A549 (cell line): ENCODE data around the gene ABHD3. TPM values are rescaled to one million over a fixed set of nuclear protein-coding genes. Genes with fewer than 3 reads are reported as not detected.

ENCODE experiments used
- ATAC-seq, 2 experiments: fragments of 200-7000 bp in 1 of 2; fragments of >200 bp in 1 of 2; cut with Nextera tagmentation in 1 of 2; cut with Tn5 transposase in 1 of 2; 3 replicates each; pipeline versions ENCODE4 v1.8.0 to v1.9.1; 2018 to 2020; ENCODE audit warnings: mild to moderate bottlenecking in 1 of 2, moderate library complexity in 1 of 2
- CTCF ChIA-PET: fragments of 300-600 bp; sonication (Branson Sonifier 250); formaldehyde crosslinking; extraction: SDS; loops from one replicate; lab custom pipeline; 2021; ENCODE audit warnings: antibody characterized with exemption, inconsistent platforms; lab: Yijun Ruan, JAX
- POLR2A ChIA-PET: fragments of 350-600 bp; formaldehyde crosslinking; extraction: SDS; loops from one replicate; lab custom pipeline; 2021; ENCODE audit warnings: antibody characterized with exemption, inconsistent platforms; lab: Yijun Ruan, JAX
- DNase-seq, 2 experiments: peaks; one replicate each; pipeline versions ENCODE4 v3.0.0 to v3.0.0-alpha.2; 2011 to 2016; ENCODE audit warnings: low read depth in 1 of 2, low spot score in 1 of 2
- FAIRE-seq: peaks from 2 replicates; lab custom pipeline; 2011; peaks lifted over from hg19 to GRCh38; lab: Jason Lieb, UNC
- H3K27ac ChIP-seq, 2 experiments: fragments of >200 bp; sonication (Bioruptor Twin); formaldehyde crosslinking; 3 replicates each; pipeline ENCODE4 v1.5.1; 2016 to 2017
- H3K4me1 ChIP-seq: fragments of >200 bp; sonication (Bioruptor Twin); formaldehyde crosslinking; 3 replicates; pipeline ENCODE4 v1.6.1; 2016
- H3K4me2 ChIP-seq: fragments of >200 bp; sonication (Bioruptor Twin); formaldehyde crosslinking; 3 replicates; pipeline ENCODE4 v1.6.1; 2016
- H3K4me3 ChIP-seq: fragments of >200 bp; sonication (Bioruptor Twin); formaldehyde crosslinking; 3 replicates; pipeline ENCODE4 v1.5.1; 2016
- H3K9me3 ChIP-seq: fragments of >200 bp; sonication (Bioruptor Twin); formaldehyde crosslinking; 3 replicates; pipeline ENCODE4 v1.6.1; 2016
- CHD4 ChIP-seq: fragments of 200-600 bp; sonication (generic); IDR thresholded peaks from 2 replicates; pipeline ENCODE4 v1.6.1; 2016; ENCODE audit warnings: antibody characterized with exemption, mild to moderate bottlenecking, borderline replicate concordance
- TP53 ChIP-seq: fragments of 250-450 bp; sonication (Bioruptor Pico); IDR thresholded peaks from 2 replicates; pipeline ENCODE4 v1.5.0; 2021; ENCODE audit warnings: mild to moderate bottlenecking, moderate library complexity
- WGBS: methylation state at CpG from one replicate; pipeline ENCODE4 v1.1.6; 2017; ENCODE audit errors: missing lambda C conversion rate; 5-methylcytosine and 5-hydroxymethylcytosine counted together
- polyA plus RNA-seq, 4 experiments: library from polyadenylated mRNA; depleted of rRNA in 3 of 4; stranded (reverse); fragments of >200 nt; fragmentation: RNase III in 1 of 4; extraction: RNeasy Plus Mini Kit Qiagen cat#74134 plus additional on column Dnase treatment in 1 of 4; gene quantifications; 2 replicates in 3 of 4; 3 replicates in 1 of 4; pipeline ENCODE4 v1.2.3, GENCODE V29; 2011 to 2017
- small RNA-seq, 6 experiments: library from RNA; depleted of rRNA; stranded (forward); fragments of <200 nt; gene quantifications; one replicate each; pipeline ENCODE3, GENCODE V24; 2012

Gene ABHD3
- polyA plus RNA-seq, 2 of the 4 experiments (the other 2 are of a cell fraction), result 24.4 to 28.0 TPM

DNA sequence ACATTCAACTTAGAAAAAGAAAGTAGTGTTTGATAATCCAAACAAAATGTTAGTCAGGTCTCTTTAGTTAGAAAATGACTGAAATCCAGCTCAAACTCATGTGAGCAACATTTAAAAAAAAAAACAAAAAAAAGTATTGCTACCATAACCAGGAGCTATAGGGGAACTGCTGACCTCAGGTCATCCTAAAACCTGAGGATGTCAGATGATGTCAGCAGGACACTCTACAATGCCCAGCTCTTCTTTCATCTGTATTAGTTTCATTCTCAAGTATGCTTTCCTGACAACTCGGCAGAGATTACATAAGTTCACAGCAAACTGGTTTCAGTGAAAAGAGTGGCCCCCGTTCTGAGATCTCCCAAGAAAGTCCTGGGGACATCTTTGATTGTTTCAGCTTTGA, 99.9 kb downstream of the ABHD3 start (continued):
- TF ChIP-seq CHD4 (no peak), TP53 (CRISPR knock-in tag) (no peak)
- TF ChIP-seq, all 56 proteins: peak for 0

DNA sequence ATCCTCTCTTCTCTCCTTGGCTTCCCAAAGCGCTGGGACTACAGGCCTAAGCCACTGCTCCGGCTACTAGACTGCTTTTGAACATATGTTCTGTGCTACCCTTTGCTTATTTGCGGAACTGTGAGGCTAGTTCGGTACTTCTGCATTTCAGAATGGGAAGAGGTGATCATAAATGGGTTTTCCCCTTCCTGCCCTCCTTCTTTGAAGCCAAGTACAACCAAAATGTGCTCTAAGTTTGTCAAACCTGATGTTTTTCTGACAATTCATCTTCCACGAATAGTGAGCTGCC, 102.3 kb downstream of the ABHD3 start:
- FAIRE-seq (no peak), ATAC-seq (no peak), DNase-seq (no peak)
- POLR2A ChIA-PET, result no interaction called here
- WGBS, result 79% methylated on average over 5 of the region's 5 CpGs
- TF ChIP-seq CHD4, result no peak
- Histone ChIP-seq H3K27ac (no peak overlapping the region), H3K9me3 (no peaks in the 10 kb centered on the region), H3K4me2 (no peak overlapping the region), H3K4me1 (peaks cover 6% of the 10 kb centered on the region; the same call in 1 of the 3 replicates), H3K4me3 (no peak overlapping the region)
- CTCF ChIA-PET, result interaction anchor here (0.7 to 4.2 kb wide), 3 partner anchors 9 to 102 kb away, joined by 3 to 87 read pairs (median 6); partner anchors contain the start of genes ABHD3 and SNRPD1

Small RNA genes lying within 50 kb of the gene (small RNA-seq; reads per million reads assigned to genes)
- gene MIR320C1 (0 reads per million in 6 experiments), gene RF00019 (0 reads per million in 6 experiments), gene RF01241 (0 reads per million in 6 experiments)

Other genes with a start within 250 kb of the ABHD3 start
- 9.1 and 13.2 TPM in 2 replicates for gene ESCO1, start 104.1 kb downstream of the ABHD3 start, polyA plus RNA-seq (2011; rRNA removed)
- 7.2 to 7.9 TPM (median 7.7 TPM) in 3 replicates for gene ESCO1, start 104.1 kb downstream of the ABHD3 start, polyA plus RNA-seq (2017; fragmentation: RNase III; extraction: RNeasy Plus Mini Kit Qiagen cat#74134 plus additional on column Dnase treatment)
- gene SNRPD1, start 92.5 kb downstream of the ABHD3 start, polyA plus RNA-seq (2011; rRNA removed), result 49.3 and 139 TPM in 2 replicates
- 356 to 402 TPM (median 378 TPM) in 3 replicates for gene SNRPD1, start 92.5 kb downstream of the ABHD3 start, polyA plus RNA-seq (2017; fragmentation: RNase III; extraction: RNeasy Plus Mini Kit Qiagen cat#74134 plus additional on column Dnase treatment)
- gene MIB1, start 36.0 kb upstream of the ABHD3 start, polyA plus RNA-seq (2011; rRNA removed), result 20.3 and 22.2 TPM in 2 replicates
- 8.4 to 9.7 TPM (median 9.6 TPM) in 3 replicates for gene MIB1, start 36.0 kb upstream of the ABHD3 start, polyA plus RNA-seq (2017; fragmentation: RNase III; extraction: RNeasy Plus Mini Kit Qiagen cat#74134 plus additional on column Dnase treatment)